Endothelial cell of umbilical vein (primary cell): Measurements from ENCODE around the gene CD38. TPM values are rescaled to one million over a fixed set of nuclear protein-coding genes. Genes with fewer than 3 reads are reported as not detected.

Experiments
- BruUV-seq: library from RNA; stranded (reverse); fragments of 400-500 nt; replicated peaks from 2 replicates; lab custom pipeline; 2021; lab: Mats Ljungman, UMichigan
- CTCF ChIA-PET: fragments of 300-600, 350-600 bp; sonication (Branson Sonifier 250); formaldehyde crosslinking; loops from one replicate; lab custom pipeline; 2021; ENCODE audit warnings: antibody characterized with exemption, inconsistent platforms; lab: Charles Lee
- POLR2A ChIA-PET: fragments of 300-600, 350-600 bp; sonication (Branson Sonifier 250); formaldehyde crosslinking; loops from one replicate; lab custom pipeline; 2021; ENCODE audit warnings: antibody characterized with exemption, inconsistent platforms; lab: Charles Lee
- DNase-seq: peaks from one replicate; pipeline ENCODE4 v3.0.0-alpha.2; 2011; ENCODE audit warnings: low read depth, low spot score
- FAIRE-seq: peaks from 2 replicates; lab custom pipeline; 2011; peaks lifted over from hg19 to GRCh38; lab: Jason Lieb, UNC
- H2AFZ ChIP-seq: 2 replicates; pipeline ENCODE4 v1.6.0; 2012; ENCODE audit warnings: low read depth, low read length, control low read depth, inconsistent platforms
- H3K27ac ChIP-seq: 2 replicates; pipeline ENCODE4 v1.5.1; 2011; ENCODE audit warnings: low read depth, mild to moderate bottlenecking, control low read depth, low read length, moderate library complexity; ENCODE audit not compliant: insufficient read depth
- H3K27me3 ChIP-seq, 2 experiments: 2 replicates each; pipeline versions ENCODE4 v1.6.0 to v1.6.1; 2011; ENCODE audit warnings: low read length in 2 of 2, mixed read lengths in 1 of 2; ENCODE audit not compliant: control insufficient read depth in 2 of 2, insufficient read depth in 2 of 2
- H3K36me3 ChIP-seq, 2 experiments: 2 replicates in 1 of 2; 3 replicates in 1 of 2; pipeline ENCODE4 v1.5.1; 2011; ENCODE audit warnings: low read length in 2 of 2, mild to moderate bottlenecking in 1 of 2, moderate library complexity in 1 of 2; ENCODE audit not compliant: control insufficient read depth in 2 of 2, insufficient read depth in 2 of 2; ENCODE audit errors: extremely low read depth in 1 of 2
- H3K4me1 ChIP-seq: 3 replicates; pipeline ENCODE4 v1.5.1; 2011; ENCODE audit warnings: mild to moderate bottlenecking, low read length; ENCODE audit not compliant: control insufficient read depth, insufficient read depth; ENCODE audit errors: extremely low read depth
- H3K4me2 ChIP-seq: 2 replicates; pipeline ENCODE4 v1.6.1; 2011; ENCODE audit warnings: low read length, control low read depth, mixed read lengths; ENCODE audit not compliant: insufficient read depth
- H3K4me3 ChIP-seq, 3 experiments: fragments of 200-600 bp in 1 of 3; sonication (generic), shearing (Covaris generic) in 1 of 3; replicated peaks in 1 of 3; 2 replicates each; pipeline ENCODE4 v1.5.1; 2011 to 2016; ENCODE audit warnings: control low read depth in 3 of 3, low read length in 3 of 3, mild to moderate bottlenecking in 2 of 3, inconsistent platforms in 1 of 3, low read depth in 1 of 3, moderate library complexity in 1 of 3; ENCODE audit not compliant: insufficient read depth in 1 of 3
- H3K79me2 ChIP-seq: 2 replicates; pipeline ENCODE4 v1.6.0; 2012; ENCODE audit warnings: low read length, inconsistent platforms; ENCODE audit not compliant: control insufficient read depth, insufficient read depth
- H3K9ac ChIP-seq: replicated peaks from 2 replicates; pipeline ENCODE3; 2011; ENCODE audit warnings: low read length, control low read depth; ENCODE audit not compliant: insufficient read depth; ENCODE audit errors: extremely low read depth
- H3K9me1 ChIP-seq: replicated peaks from 3 replicates; pipeline ENCODE4 v1.6.0; 2011; ENCODE audit warnings: mild to moderate bottlenecking, low read length; ENCODE audit not compliant: control insufficient read depth, insufficient read depth; ENCODE audit errors: extremely low read depth
- H3K9me3 ChIP-seq: replicated peaks from 2 replicates; pipeline ENCODE4 v1.5.1; 2012; ENCODE audit warnings: low read length, inconsistent platforms; ENCODE audit not compliant: control insufficient read depth, insufficient read depth
- H4K20me1 ChIP-seq: replicated peaks from 2 replicates; pipeline ENCODE3; 2011; ENCODE audit warnings: mild to moderate bottlenecking, low read length; ENCODE audit not compliant: control insufficient read depth, insufficient read depth; ENCODE audit errors: extremely low read depth
- CTCF ChIP-seq, 2 donors: IDR thresholded peaks; 1 replicate in 1 of 2; 2 replicates in 1 of 2; pipeline ENCODE4 v1.5.1; 2011; ENCODE audit warnings: low read length in 2 of 2, mild to moderate bottlenecking in 2 of 2, moderate library complexity in 2 of 2, control low read depth in 1 of 2, inconsistent platforms in 1 of 2, low read depth in 1 of 2; ENCODE audit not compliant: insufficient read depth in 1 of 2; ENCODE audit errors: extremely low read depth in 1 of 2
- EZH2 ChIP-seq: IDR thresholded peaks from 2 replicates; pipeline ENCODE4 v1.6.1; 2012; ENCODE audit warnings: borderline replicate concordance, low read depth, mild to moderate bottlenecking, moderate library complexity, low read length, inconsistent platforms; ENCODE audit not compliant: severe bottlenecking
- FOS ChIP-seq: IDR thresholded peaks from 2 replicates; pipeline ENCODE4 v1.6.1; 2011; ENCODE audit warnings: mild to moderate bottlenecking, low read length, moderate library complexity, borderline replicate concordance; ENCODE audit not compliant: insufficient read depth
- GATA2 ChIP-seq: IDR thresholded peaks from 2 replicates; pipeline ENCODE4 v1.7.0; 2011; ENCODE audit warnings: low read depth, mild to moderate bottlenecking, moderate library complexity, mixed read lengths, low read length; ENCODE audit not compliant: insufficient read length, insufficient read depth
- JUN ChIP-seq: IDR thresholded peaks from 2 replicates; pipeline ENCODE4 v1.6.1; 2011; ENCODE audit warnings: borderline replicate concordance, low read depth; ENCODE audit not compliant: insufficient read length, insufficient read depth
- MAX ChIP-seq: IDR thresholded peaks from 2 replicates; pipeline ENCODE4 v1.6.1; 2011; ENCODE audit not compliant: insufficient read depth, insufficient read length
- MYC ChIP-seq: IDR thresholded peaks from one replicate; pipeline ENCODE4 v1.6.1; 2011; ENCODE audit warnings: mild to moderate bottlenecking, low read depth, low read length
- POLR2A ChIP-seq: IDR thresholded peaks from 2 replicates; pipeline ENCODE4 v1.6.1; 2012; ENCODE audit warnings: low read depth, mild to moderate bottlenecking, control low read depth, low read length
- POLR2AphosphoS5 ChIP-seq: IDR thresholded peaks from 2 replicates; pipeline ENCODE4 v1.6.1; 2012; ENCODE audit warnings: low read depth, mild to moderate bottlenecking, control low read depth, low read length, moderate library complexity; ENCODE audit not compliant: insufficient read depth
- dilution Hi-C: fragments of 300-500 bp; cut with MboI; formaldehyde crosslinking; loops from one replicate; pipeline ENCODE4 v1.15.0; 2019; ENCODE audit warnings: low sequenced_read_pairs; ENCODE audit not compliant: extremely low pct_ligation_motif_present
- intact Hi-C: fragments of 100-400 bp; cut with micrococcal nuclease; formaldehyde crosslinking; loops from one replicate; pipeline ENCODE4 v1.10.0; 2022
- polyA plus RNA-seq, 4 experiments: library from polyadenylated mRNA; depleted of rRNA in 3 of 4; stranded (reverse) in 3 of 4; unstranded in 1 of 4; fragments of >200 nt; gene quantifications; 2 replicates each; pipeline versions ENCODE4 v1.2.1 to v1.2.3, GENCODE V29; 2011 to 2012; ENCODE audit warnings: missing spikeins in 1 of 4
- total RNA-seq: library from RNA; stranded (reverse); gene quantifications from 2 replicates; pipeline ENCODE4 v1.2.3, GENCODE V29; 2021

The CD38 gene
- total and polyA plus RNA-seq, 2 donors (not counting 3 experiments of a cell fraction or from before 2014, with no cell fraction given): 0.11 to 0.31 TPM

GRCh38 chr4:15742637-15743036 is 35.5 kb upstream of the CD38 start:
- intact Hi-C loops: no loop called here
- CTCF ChIA-PET: interaction anchor here (1.3 kb wide), 1 partner anchor 14 kb away, joined by 3 read pairs; no protein-coding TSS in a partner anchor

More at GRCh38 chr4:15742637-15743036, 35.5 kb upstream of the CD38 start:
- Histone ChIP-seq H3K79me2 (no peaks in the 10 kb centered on the region), H3K4me3 (no peak overlapping the region), H3K4me1 (no peaks in the 10 kb centered on the region), H2AFZ (no peak overlapping the region), H3K27ac (no peak overlapping the region), H3K9me3 (no peaks in the 10 kb centered on the region), H4K20me1 (no peaks in the 10 kb centered on the region), H3K9me1 (no peaks in the 10 kb centered on the region), H3K27me3 (peaks cover 0 to 4% of the 10 kb centered on the region in 2 experiments), H3K9ac (no peak overlapping the region), H3K4me2 (no peak overlapping the region), H3K36me3 (no peaks in the 10 kb centered on the region)
- FAIRE-seq: no peak
- no TSS peak for BruUV-seq
- DNase-seq: no peak
- dilution Hi-C loops: no loop called here
- POLR2A ChIA-PET: no interaction called here
- TF ChIP-seq JUN: no peak
- TF ChIP-seq GATA2: no peak
- TF ChIP-seq POLR2AphosphoS5: no peak
- TF ChIP-seq FOS: no peak
- TF ChIP-seq MAX: no peak
- TF ChIP-seq MYC: no peak
- no peak for TF ChIP-seq EZH2
- no peak for TF ChIP-seq CTCF (IDR thresholded peaks at IDR 0.05; ENCODE audit: extremely low read depth in 1 of 2, insufficient read depth in 1 of 2, low read depth in 1 of 2, low read length in 2 of 2)
- no peak for TF ChIP-seq POLR2A
